ENCODE results near the gene TRAPPC5.

Gene TRAPPC5

GRCh38 chr19:7692417-7693088 is 11.9 kb downstream of the TRAPPC5 start:
- TF ChIP-seq CTCF (IDR thresholded peaks at IDR 0.05; ENCODE audit: low read length, missing control alignments) = no peak
- H3K4me3 ChIP-seq (replicated peaks; ENCODE audit: low read depth, low read length) = no peak overlapping the region
- no peak for DNase-seq (ENCODE audit: low read depth)

- no peak for TF ChIP-seq CTCF (IDR thresholded peaks at IDR 0.05; ENCODE audit: low read length, missing control alignments)
- H3K4me3 ChIP-seq (replicated peaks; ENCODE audit: low read depth, low read length) = no peak overlapping the region
- no peak for DNase-seq (ENCODE audit: low read depth)
Observed at GRCh38 chr19:7694499-7694898, 13.9 kb downstream of the TRAPPC5 start.

- no peak for TF ChIP-seq CTCF (IDR thresholded peaks at IDR 0.05; ENCODE audit: low read length, missing control alignments)
- no peak overlapping the region for H3K4me3 ChIP-seq (replicated peaks; ENCODE audit: low read depth, low read length)
- no peak for DNase-seq (ENCODE audit: low read depth)
Observed at GRCh38 chr19:7697721-7698287, 17.2 kb downstream of the TRAPPC5 start.

- no peak overlapping the region for H3K4me3 ChIP-seq (replicated peaks; ENCODE audit: low read depth, low read length)
- no peak for DNase-seq (ENCODE audit: low read depth)
- no peak for TF ChIP-seq CTCF (IDR thresholded peaks at IDR 0.05; ENCODE audit: low read length, missing control alignments)
Observed at GRCh38 chr19:7698583-7698982, 17.9 kb downstream of the TRAPPC5 start.

- TF ChIP-seq CTCF (IDR thresholded peaks at IDR 0.05; ENCODE audit: low read length, missing control alignments) = no peak
- no peak for DNase-seq (ENCODE audit: low read depth)
- H3K4me3 ChIP-seq (replicated peaks; ENCODE audit: low read depth, low read length) = no peak overlapping the region
Observed at GRCh38 chr19:7699003-7699402, 18.4 kb downstream of the TRAPPC5 start.

- DNase-seq (ENCODE audit: low read depth) = no peak
- no peak overlapping the region for H3K4me3 ChIP-seq (replicated peaks; ENCODE audit: low read depth, low read length)
- no peak for TF ChIP-seq CTCF (IDR thresholded peaks at IDR 0.05; ENCODE audit: low read length, missing control alignments)
Observed at GRCh38 chr19:7699417-7700401, 19.1 kb downstream of the TRAPPC5 start.

Measured in fibroblast of pulmonary artery (primary cell).